B cell (primary cell): ENCODE data around the gene PRKAG2. TPM values are rescaled to one million over a fixed set of nuclear protein-coding genes. Genes with fewer than 3 reads are reported as not detected.
A peak's percentile ranks its signal among the peaks of the same experiment; 100 is the strongest.
"Not testable (repeated sequence)": the region's sequence is repeated elsewhere in the genome, so short reads cannot be mapped to it uniquely, and the experiment has no call there.

Experiments
- ATAC-seq: fragments of 200-7000 bp; cut with Tn5 transposase; one replicate; pipeline ENCODE4 v1.10.0; 2021; ENCODE audit warnings: low read depth, mild to moderate bottlenecking, moderate number of reproducible peaks, moderate library complexity
- CTCF ChIA-PET: fragments of 350-600 bp; sonication (Branson Sonifier 250); formaldehyde crosslinking; loops from one replicate; lab custom pipeline; 2021; ENCODE audit warnings: antibody characterized with exemption, inconsistent platforms; lab: Charles Lee
- POLR2A ChIA-PET: fragments of 350-600 bp; sonication (Branson Sonifier 250); formaldehyde crosslinking; loops from one replicate; lab custom pipeline; 2021; ENCODE audit warnings: antibody characterized with exemption; lab: Charles Lee
- DNase-seq: peaks from one replicate; pipeline ENCODE4 v3.0.0; 2013
- H2AFZ ChIP-seq: 2 replicates; pipeline ENCODE4 v1.6.1; 2012; ENCODE audit warnings: mild to moderate bottlenecking, low read depth, low read length; ENCODE audit not compliant: insufficient read depth, poor library complexity, severe bottlenecking
- H3K27ac ChIP-seq, 2 donors: 1 replicate in 1 of 2; 2 replicates in 1 of 2; pipeline ENCODE4 v1.5.1; 2012 to 2013; ENCODE audit warnings: low read length in 2 of 2, mild to moderate bottlenecking in 2 of 2, moderate library complexity in 1 of 2
- H3K27me3 ChIP-seq, 4 experiments: fragments of 200-600 bp in 1 of 4; sonication (generic) in 1 of 4; replicated peaks in 1 of 4; 1 replicate in 2 of 4; 2 replicates in 2 of 4; pipeline versions ENCODE4 v1.6.1 to v1.7.0; 2013 to 2016; ENCODE audit warnings: low read length in 3 of 4, mild to moderate bottlenecking in 2 of 4, mixed read lengths in 1 of 4, moderate library complexity in 1 of 4; ENCODE audit not compliant: insufficient read depth in 4 of 4, control insufficient read depth in 3 of 4; ENCODE audit errors: control extremely low read depth in 1 of 4
- H3K36me3 ChIP-seq, 2 experiments: replicated peaks in 1 of 2; 1 replicate in 1 of 2; 2 replicates in 1 of 2; pipeline versions ENCODE4 v1.6.1 to v1.7.1; 2013; ENCODE audit warnings: low read length in 1 of 2; ENCODE audit not compliant: insufficient read depth in 2 of 2, control insufficient read depth in 1 of 2; ENCODE audit errors: control extremely low read depth in 1 of 2, extremely low read depth in 1 of 2
- H3K4me1 ChIP-seq, 2 donors: fragments of 200-600 bp in 1 of 2; sonication (generic) in 1 of 2; 1 replicate in 1 of 2; 2 replicates in 1 of 2; pipeline versions ENCODE4 v1.5.1 to v1.6.1; 2013 to 2017; ENCODE audit warnings: low read length in 2 of 2; ENCODE audit not compliant: control insufficient read depth in 2 of 2, insufficient read depth in 2 of 2
- H3K4me2 ChIP-seq: replicated peaks from 2 replicates; pipeline ENCODE3; 2012; ENCODE audit warnings: mild to moderate bottlenecking, low read depth, low read length; ENCODE audit not compliant: poor library complexity, severe bottlenecking
- H3K4me3 ChIP-seq, 5 experiments: fragments of 200-600 bp in 1 of 5; sonication (generic) in 1 of 5; 1 replicate in 3 of 5; 2 replicates in 2 of 5; pipeline versions ENCODE4 v1.5.1 to v1.7.0; 2011 to 2016; ENCODE audit warnings: low read length in 4 of 5, mild to moderate bottlenecking in 4 of 5, low read depth in 2 of 5, control low read depth in 1 of 5, moderate library complexity in 1 of 5; ENCODE audit not compliant: insufficient read depth in 1 of 5; ENCODE audit errors: control extremely low read depth in 1 of 5, extremely low read depth in 1 of 5
- H3K79me2 ChIP-seq: fragments of 200-600 bp; sonication (generic); one replicate; pipeline ENCODE4 v1.6.0; 2016; ENCODE audit warnings: low read length; ENCODE audit not compliant: control insufficient read depth, insufficient read depth
- H3K9ac ChIP-seq: fragments of 200-600 bp; sonication (generic); 2 replicates; pipeline ENCODE4 v1.6.1; 2017; ENCODE audit warnings: mild to moderate bottlenecking, low read length, moderate library complexity
- H3K9me3 ChIP-seq, 3 donors: one replicate each; pipeline versions ENCODE4 v1.6.1 to v1.7.1; 2013; ENCODE audit warnings: low read length in 2 of 3; ENCODE audit not compliant: control insufficient read depth in 2 of 3, insufficient read depth in 1 of 3; ENCODE audit errors: control extremely low read depth in 1 of 3
- H4K20me1 ChIP-seq: 2 replicates; pipeline ENCODE4 v1.6.0; 2012; ENCODE audit warnings: mild to moderate bottlenecking, low read length; ENCODE audit not compliant: insufficient read depth, control insufficient read depth, poor library complexity, severe bottlenecking
- H3K27ac Mint-ChIP-seq: one replicate; pipeline ENCODE4 v1.8.0; 2021; ENCODE audit warnings: mixed read lengths
- H3K27me3 Mint-ChIP-seq: one replicate; pipeline ENCODE4 v1.8.0; 2021; ENCODE audit warnings: mixed read lengths
- H3K4me1 Mint-ChIP-seq: one replicate; pipeline ENCODE4 v1.8.0; 2021; ENCODE audit warnings: mixed read lengths
- H3K4me3 Mint-ChIP-seq: one replicate; pipeline ENCODE4 v1.8.0; 2021; ENCODE audit warnings: mixed read lengths
- H3K9me3 Mint-ChIP-seq: one replicate; pipeline ENCODE4 v1.8.0; 2022; ENCODE audit warnings: mixed read lengths; ENCODE audit not compliant: insufficient read depth
- EZH2 ChIP-seq: IDR thresholded peaks from 2 replicates; pipeline ENCODE4 v1.6.1; 2012; ENCODE audit warnings: borderline replicate concordance, low read depth, mild to moderate bottlenecking, moderate library complexity, low read length; ENCODE audit not compliant: insufficient read depth, poor library complexity, severe bottlenecking
- WGBS: methylation state at CpG from one replicate; pipeline ENCODE4 v1.1.5; 2013; ENCODE audit warnings: missing lambda C conversion rate; ENCODE audit not compliant: insufficient coverage; 5-methylcytosine and 5-hydroxymethylcytosine counted together
- intact Hi-C: fragments of 100-400 bp; cut with micrococcal nuclease; formaldehyde crosslinking; loops from one replicate; pipeline ENCODE4 v1.10.0; 2022
- polyA plus RNA-seq: library from polyadenylated mRNA; depleted of rRNA; stranded (reverse); fragments of >200 nt; gene quantifications from 2 replicates; pipeline ENCODE4 v1.2.3, GENCODE V29; 2012
- total RNA-seq, 2 donors: library from RNA; stranded (reverse); fragments of 120-200 nt in 1 of 2; gene quantifications; 1 replicate in 1 of 2; 2 replicates in 1 of 2; pipeline versions ENCODE4 v1.2.3 to v1.2.4, GENCODE V29; 2013 to 2022
- TF ChIP-seq, protein P1 (sequence below): fragments of 200-600 bp; IDR thresholded peaks from one replicate; pipeline ENCODE4 v1.8.0; 2022; ENCODE audit warnings: antibody characterized with exemption, mild to moderate bottlenecking

Gene PRKAG2
- total and polyA plus RNA-seq, 2 donors (not counting 1 experiment from before 2014, with no cell fraction given): 22.1 to 56.3 TPM

DNA sequence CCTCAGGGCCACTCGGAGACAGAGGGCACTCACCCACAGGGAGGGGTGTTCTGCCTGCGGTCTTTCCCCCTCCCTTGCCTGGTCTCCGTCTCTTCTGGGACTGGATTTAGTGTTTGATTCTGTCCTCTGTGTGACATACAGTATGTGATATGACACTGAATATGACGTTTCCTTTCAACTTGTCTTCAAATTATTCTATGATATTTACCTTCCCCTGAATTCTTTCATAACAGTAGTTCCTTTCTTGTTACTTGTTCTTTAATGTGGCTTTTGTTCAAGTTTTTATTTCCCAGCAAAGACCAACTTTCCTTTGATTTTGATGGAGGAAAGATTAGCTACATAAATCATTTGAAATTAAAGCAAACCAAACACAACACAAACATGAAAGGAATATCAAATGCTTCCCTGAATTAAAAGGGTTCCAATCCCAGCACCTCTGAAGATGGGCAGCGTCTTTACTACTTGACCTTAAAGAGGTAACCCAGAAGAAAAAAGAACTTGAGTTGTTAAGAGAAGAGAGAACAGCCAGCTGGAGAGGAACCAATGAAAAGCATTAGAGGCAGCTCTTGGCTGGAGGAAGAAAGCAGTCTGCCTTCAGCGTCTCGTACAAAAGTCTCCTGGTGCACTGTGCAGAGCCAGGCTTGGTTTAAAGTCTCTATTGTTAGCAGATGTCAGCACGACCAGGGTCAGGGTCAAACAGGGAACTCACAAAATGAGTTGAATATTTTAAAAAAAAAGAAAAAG lies 338.9 kb downstream of the PRKAG2 start:
- TF ChIP-seq EZH2: no peak
- TF ChIP-seq, protein P1, sequence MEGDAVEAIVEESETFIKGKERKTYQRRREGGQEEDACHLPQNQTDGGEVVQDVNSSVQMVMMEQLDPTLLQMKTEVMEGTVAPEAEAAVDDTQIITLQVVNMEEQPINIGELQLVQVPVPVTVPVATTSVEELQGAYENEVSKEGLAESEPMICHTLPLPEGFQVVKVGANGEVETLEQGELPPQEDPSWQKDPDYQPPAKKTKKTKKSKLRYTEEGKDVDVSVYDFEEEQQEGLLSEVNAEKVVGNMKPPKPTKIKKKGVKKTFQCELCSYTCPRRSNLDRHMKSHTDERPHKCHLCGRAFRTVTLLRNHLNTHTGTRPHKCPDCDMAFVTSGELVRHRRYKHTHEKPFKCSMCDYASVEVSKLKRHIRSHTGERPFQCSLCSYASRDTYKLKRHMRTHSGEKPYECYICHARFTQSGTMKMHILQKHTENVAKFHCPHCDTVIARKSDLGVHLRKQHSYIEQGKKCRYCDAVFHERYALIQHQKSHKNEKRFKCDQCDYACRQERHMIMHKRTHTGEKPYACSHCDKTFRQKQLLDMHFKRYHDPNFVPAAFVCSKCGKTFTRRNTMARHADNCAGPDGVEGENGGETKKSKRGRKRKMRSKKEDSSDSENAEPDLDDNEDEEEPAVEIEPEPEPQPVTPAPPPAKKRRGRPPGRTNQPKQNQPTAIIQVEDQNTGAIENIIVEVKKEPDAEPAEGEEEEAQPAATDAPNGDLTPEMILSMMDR: no peak
- DNase-seq (no peak), ATAC-seq (no peak)
- H3K4me2 ChIP-seq: no peak overlapping the region
- Mint-ChIP-seq H3K27ac (no peak overlapping the region), H3K4me1 (no peaks in the 10 kb centered on the region), H3K4me3 (no peak overlapping the region), H3K9me3 (peaks cover 6% of the 10 kb centered on the region), H3K27me3 (peaks cover 49% of the 10 kb centered on the region)
- H3K27me3 ChIP-seq: peaks cover 0 to 12% (median 4%) of the 10 kb centered on the region in 4 experiments
- H3K9me3 ChIP-seq: peaks cover 0 to 9% (median 5%) of the 10 kb centered on the region in 3 donors
- no peaks in the 10 kb centered on the region for H4K20me1 ChIP-seq
- no CpG with 5 or more reads among the region's 8 CpGs for WGBS
- ChIA-PET CTCF (no interaction called here), POLR2A (no interaction called here)
- H3K79me2 ChIP-seq: no peaks in the 10 kb centered on the region
- H3K4me3 ChIP-seq: no peak overlapping the region
- no peaks in the 10 kb centered on the region for H3K4me1 ChIP-seq
- no peak overlapping the region for H3K9ac ChIP-seq
- intact Hi-C loops: no loop called here
- H3K36me3 ChIP-seq: no peaks in the 10 kb centered on the region
- H3K27ac ChIP-seq: no peak overlapping the region
- H2AFZ ChIP-seq: no peak overlapping the region

DNA sequence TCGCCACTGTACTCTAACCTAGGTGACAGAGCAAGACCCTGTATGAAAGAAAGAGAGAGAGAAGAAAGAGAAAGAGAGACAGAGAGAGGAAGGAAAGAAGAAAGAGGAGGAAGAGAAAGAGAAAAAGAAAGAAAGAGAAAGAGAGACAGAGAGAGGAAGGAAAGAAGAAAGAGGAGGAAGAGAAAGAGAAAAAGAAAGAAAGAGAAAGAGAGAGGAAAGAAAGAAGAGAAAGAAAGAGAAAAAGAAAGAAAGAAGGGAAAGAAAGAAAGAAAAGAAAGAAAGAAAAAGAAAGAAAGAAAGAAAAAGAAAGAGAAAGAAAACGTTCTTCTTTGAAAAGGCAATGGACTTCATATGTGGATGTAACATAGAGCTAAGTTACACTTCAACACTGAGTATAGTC lies 340.7 kb downstream of the PRKAG2 start:
- H3K27ac ChIP-seq: not testable (repeated sequence)
- WGBS: 100% methylated on average over 1 of the region's 2 CpGs

More for the DNA sequence above, 340.7 kb downstream of the PRKAG2 start:
- TF ChIP-seq, protein P1: peak; percentile 29
- H3K9ac ChIP-seq, H3K9me3 Mint-ChIP-seq, intact Hi-C loops, H4K20me1 ChIP-seq, H3K4me3 ChIP-seq, H3K36me3 ChIP-seq, ATAC-seq, H3K4me2 ChIP-seq, H3K27ac Mint-ChIP-seq, H3K4me1 Mint-ChIP-seq, H3K4me3 Mint-ChIP-seq, H3K79me2 ChIP-seq, H3K4me1 ChIP-seq, POLR2A ChIA-PET, DNase-seq, CTCF ChIA-PET, H2AFZ ChIP-seq: not testable (repeated sequence)
- peaks cover 0 to 15% (median 4%) of the 10 kb centered on the region in 4 experiments for H3K27me3 ChIP-seq
- H3K9me3 ChIP-seq: peaks cover 0 to 17% (median 5%) of the 10 kb centered on the region in 3 donors
- H3K27me3 Mint-ChIP-seq: peaks cover 45% of the 10 kb centered on the region
